Esophagus (tissue), 2 donors: ENCODE data around the gene CNN1. TPM values are rescaled to one million over a fixed set of nuclear protein-coding genes. Genes with fewer than 3 reads are reported as not detected.

Experiments used
- H3K27ac ChIP-seq, 2 donors: one replicate each; pipeline ENCODE4 v1.5.1; 2013; ENCODE audit warnings: low read depth in 2 of 2, mild to moderate bottlenecking in 2 of 2, inconsistent platforms in 1 of 2, low read length in 1 of 2, moderate library complexity in 1 of 2
- H3K27me3 ChIP-seq, 2 donors: one replicate each; pipeline ENCODE4 v1.6.1; 2013; ENCODE audit warnings: low read length in 2 of 2, control low read depth in 1 of 2, mild to moderate bottlenecking in 1 of 2; ENCODE audit not compliant: insufficient read depth in 2 of 2, control insufficient read depth in 1 of 2
- H3K36me3 ChIP-seq, 2 donors: one replicate each; pipeline ENCODE4 v1.6.1; 2013; ENCODE audit warnings: low read length in 1 of 2; ENCODE audit not compliant: control insufficient read depth in 2 of 2, insufficient read depth in 2 of 2
- H3K4me1 ChIP-seq, 2 donors: one replicate each; pipeline ENCODE4 v1.6.1; 2013; ENCODE audit warnings: low read length in 1 of 2; ENCODE audit not compliant: control insufficient read depth in 2 of 2, insufficient read depth in 2 of 2
- H3K4me3 ChIP-seq, 2 donors: one replicate each; pipeline ENCODE4 v1.5.1; 2013; ENCODE audit warnings: low read length in 2 of 2, mild to moderate bottlenecking in 2 of 2, low read depth in 1 of 2, moderate library complexity in 1 of 2
- H3K9me3 ChIP-seq, 2 donors: one replicate each; pipeline ENCODE4 v1.6.1; 2013; ENCODE audit warnings: mild to moderate bottlenecking in 2 of 2, low read depth in 1 of 2, low read length in 1 of 2, moderate library complexity in 1 of 2; ENCODE audit not compliant: control insufficient read depth in 2 of 2, insufficient read depth in 1 of 2
- WGBS, 2 donors: extraction: QIAGEN DNeasy Blood & Tissue Kit; methylation state at CpG; one replicate each; pipeline ENCODE4 v1.1.7; 2013; 5-methylcytosine and 5-hydroxymethylcytosine counted together
- polyA plus RNA-seq, 2 donors: library from polyadenylated mRNA; stranded (reverse); fragments of 200-250 nt; gene quantifications; one replicate each; pipeline ENCODE4 v1.2.3, GENCODE V29; 2013
- donor health status: healthy with polysubstance abuse.
- donor health status: Bipolar disorder and iron deficiency.

The CNN1 gene
- polyA plus RNA-seq, 2 donors, result 85.0 to 234 TPM

DNA sequence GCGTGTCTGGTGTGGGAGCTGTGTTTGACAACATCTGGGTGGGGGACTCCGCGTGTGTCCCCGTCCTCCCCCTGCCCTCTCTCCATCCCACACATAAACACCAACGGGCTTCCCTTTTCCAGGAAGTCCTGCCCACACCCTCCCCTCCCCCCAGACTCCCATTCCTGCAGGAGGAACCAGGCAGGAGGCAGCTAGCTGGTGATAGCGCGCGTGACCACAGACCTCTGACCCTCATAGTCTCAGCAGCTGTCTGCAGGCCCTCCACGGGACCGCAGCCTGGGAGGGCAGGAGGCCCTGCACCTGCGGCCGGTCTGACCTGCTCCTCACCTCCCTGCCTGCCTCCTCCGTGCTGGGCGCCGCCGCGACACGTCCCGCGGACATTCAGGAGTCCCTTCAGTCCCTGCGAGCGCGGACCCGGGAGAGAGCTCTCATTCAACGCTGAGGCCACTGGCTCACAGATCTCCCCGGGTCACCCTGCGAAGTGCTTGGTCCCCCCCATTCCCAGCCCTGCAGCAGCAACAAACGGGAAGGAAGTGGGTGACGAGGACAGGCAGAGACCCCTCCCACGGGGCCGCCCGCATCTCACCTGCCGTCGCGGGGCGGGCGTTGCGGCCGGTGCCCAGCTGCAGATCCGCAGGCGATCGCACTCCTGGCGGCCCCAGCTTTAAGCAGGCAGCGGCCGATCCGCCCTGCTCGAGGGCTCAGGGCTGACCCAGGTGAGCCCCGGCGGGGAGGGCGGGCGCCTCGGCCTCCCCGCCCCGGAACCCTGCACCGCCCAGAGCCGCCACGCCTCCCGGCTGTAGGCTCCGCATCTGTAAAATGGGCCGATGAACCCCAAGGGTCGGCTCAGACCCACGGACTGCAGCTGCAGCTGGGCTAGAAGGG, 39.8 kb downstream of the CNN1 start:
- Histone ChIP-seq H3K27me3 (no peaks in the 10 kb centered on the region), H3K4me3 (peak overlapping the region; percentile 39 to 59), H3K9me3 (no peaks in the 10 kb centered on the region), H3K27ac (peak overlapping the region; percentile 47 to 76), H3K4me1 (peaks cover 0 to 22% of the 10 kb centered on the region in 2 donors), H3K36me3 (peaks cover 0 to 8% of the 10 kb centered on the region in 2 donors)
- WGBS, 2 donors, result 8 to 10% methylated on average over 43 to 62 of the region's 62 CpGs

DNA sequence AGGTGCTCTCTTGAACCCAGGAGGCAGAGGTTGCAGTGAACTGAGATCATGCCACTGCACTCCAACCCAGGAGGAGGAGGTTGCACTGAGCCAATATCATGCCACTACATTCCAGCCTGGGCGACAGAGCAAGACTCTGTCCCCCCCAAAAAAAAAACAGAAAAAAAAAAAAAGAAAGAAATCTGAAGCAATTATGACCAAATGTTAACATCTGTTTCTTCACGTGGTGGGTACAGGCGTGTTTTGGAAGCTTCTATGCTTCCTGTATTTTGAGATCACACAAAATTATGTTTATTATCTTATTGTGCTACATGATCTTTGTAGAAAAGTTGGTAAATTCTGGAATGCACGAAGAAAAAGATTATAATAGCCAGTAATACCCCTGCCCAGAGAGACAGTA, 41.5 kb downstream of the CNN1 start:
- H3K27me3 ChIP-seq, result no peaks in the 10 kb centered on the region
- H3K36me3 ChIP-seq, result peaks cover 0 to 6% of the 10 kb centered on the region in 2 donors

DNA sequence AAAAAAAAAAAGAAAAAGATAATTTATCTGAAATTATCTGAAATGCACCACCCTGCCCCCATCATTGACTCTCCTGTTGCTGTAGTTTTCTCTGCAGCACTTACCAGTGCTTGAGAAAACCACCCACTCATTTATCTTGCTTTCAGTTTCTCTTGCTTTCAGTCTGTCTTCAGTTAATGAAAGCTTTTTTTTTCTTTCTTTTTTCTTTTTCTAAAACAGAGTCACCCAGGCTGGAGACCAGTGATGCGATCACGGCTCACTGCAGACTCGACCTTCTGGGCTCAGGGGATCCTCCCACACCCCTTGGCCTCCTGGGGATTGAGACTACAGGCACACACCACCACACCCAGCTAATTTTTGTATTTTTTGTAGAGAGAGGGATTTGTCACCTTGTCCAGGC, 43.1 kb downstream of the CNN1 start:
- Histone ChIP-seq H3K36me3 (no peaks in the 10 kb centered on the region), H3K9me3 (no peaks in the 10 kb centered on the region), H3K4me1 (peaks cover 0 to 20% of the 10 kb centered on the region in 2 donors), H3K27ac (peak overlapping the region in 1 of 2 donors; percentile 28), H3K4me3 (no peak overlapping the region), H3K27me3 (no peaks in the 10 kb centered on the region)
- 22 to 27% methylated on average over 3 of the region's 3 CpGs for WGBS, 2 donors

More for the DNA sequence above, 41.5 kb downstream of the CNN1 start:
- no peak overlapping the region for H3K4me3 ChIP-seq
- 74 to 75% methylated on average over 4 of the region's 4 CpGs for WGBS, 2 donors
- H3K9me3 ChIP-seq, result no peaks in the 10 kb centered on the region
- H3K4me1 ChIP-seq, result peaks cover 0 to 22% of the 10 kb centered on the region in 2 donors
- no peak overlapping the region for H3K27ac ChIP-seq

DNA sequence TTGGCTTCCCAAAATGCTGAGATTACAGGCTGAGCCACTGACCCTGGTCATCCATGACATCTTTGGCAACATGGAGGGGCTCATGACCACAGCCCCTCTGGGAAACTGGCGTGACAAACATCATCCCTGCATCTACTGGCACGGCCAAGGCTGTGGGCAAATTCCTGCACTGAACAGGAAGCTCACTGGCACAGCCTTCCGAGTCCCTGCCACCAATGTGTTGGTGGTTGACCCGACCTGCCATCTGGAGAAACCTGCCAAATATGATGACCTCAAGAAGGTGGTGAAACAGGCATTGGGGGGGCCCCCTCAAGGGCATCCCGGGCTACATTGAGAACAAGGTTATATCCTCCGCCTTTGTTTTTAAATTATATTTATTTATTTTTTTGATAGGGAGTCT, 47.7 kb downstream of the CNN1 start:
- no peaks in the 10 kb centered on the region for H3K4me1 ChIP-seq
- no peaks in the 10 kb centered on the region for H3K27me3 ChIP-seq
- no peaks in the 10 kb centered on the region for H3K9me3 ChIP-seq
- no peak overlapping the region for H3K4me3 ChIP-seq
- H3K27ac ChIP-seq, result no peak overlapping the region
- no peaks in the 10 kb centered on the region for H3K36me3 ChIP-seq
- 70 to 71% methylated on average over 6 of the region's 6 CpGs for WGBS, 2 donors

DNA sequence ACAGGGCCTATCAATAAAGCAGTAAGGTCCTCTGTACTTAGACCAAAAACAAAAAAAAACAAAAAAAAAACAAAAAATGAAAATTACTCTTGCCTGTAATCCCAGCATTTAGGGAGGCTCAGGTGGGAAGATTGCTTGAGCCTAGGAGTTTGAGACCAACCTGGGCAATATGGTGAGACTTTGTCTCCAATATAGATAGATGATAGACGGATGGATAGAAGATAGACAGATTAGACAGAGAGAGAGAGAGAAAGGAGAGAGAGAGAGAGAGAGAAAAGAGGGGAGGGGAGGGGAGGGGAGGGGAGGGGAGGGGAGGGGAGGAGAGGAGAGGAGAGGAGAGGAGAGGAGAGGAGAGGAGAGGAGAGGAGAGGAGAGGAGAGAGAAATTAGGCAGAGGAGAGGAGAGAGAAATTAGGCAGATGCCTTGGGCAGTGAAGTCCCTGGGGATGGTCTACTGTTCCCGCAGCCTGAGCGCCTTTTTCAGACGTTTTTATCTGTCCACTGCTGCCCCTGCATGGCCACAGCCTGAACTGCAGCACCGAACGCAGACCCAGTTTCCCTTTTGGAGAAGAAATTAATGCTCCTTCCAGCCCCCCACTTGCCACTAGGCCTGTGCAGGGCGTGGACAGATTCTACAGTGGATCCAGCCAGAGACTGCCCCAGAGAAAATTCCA, 48.8 kb downstream of the CNN1 start:
- H3K27ac ChIP-seq, result no peak overlapping the region
- H3K27me3 ChIP-seq, result no peaks in the 10 kb centered on the region
- H3K4me3 ChIP-seq, result no peak overlapping the region
- 3 to 5% methylated on average over 7 of the region's 7 CpGs for WGBS, 2 donors
- H3K36me3 ChIP-seq, result no peaks in the 10 kb centered on the region
- no peaks in the 10 kb centered on the region for H3K9me3 ChIP-seq
- H3K4me1 ChIP-seq, result no peaks in the 10 kb centered on the region

DNA sequence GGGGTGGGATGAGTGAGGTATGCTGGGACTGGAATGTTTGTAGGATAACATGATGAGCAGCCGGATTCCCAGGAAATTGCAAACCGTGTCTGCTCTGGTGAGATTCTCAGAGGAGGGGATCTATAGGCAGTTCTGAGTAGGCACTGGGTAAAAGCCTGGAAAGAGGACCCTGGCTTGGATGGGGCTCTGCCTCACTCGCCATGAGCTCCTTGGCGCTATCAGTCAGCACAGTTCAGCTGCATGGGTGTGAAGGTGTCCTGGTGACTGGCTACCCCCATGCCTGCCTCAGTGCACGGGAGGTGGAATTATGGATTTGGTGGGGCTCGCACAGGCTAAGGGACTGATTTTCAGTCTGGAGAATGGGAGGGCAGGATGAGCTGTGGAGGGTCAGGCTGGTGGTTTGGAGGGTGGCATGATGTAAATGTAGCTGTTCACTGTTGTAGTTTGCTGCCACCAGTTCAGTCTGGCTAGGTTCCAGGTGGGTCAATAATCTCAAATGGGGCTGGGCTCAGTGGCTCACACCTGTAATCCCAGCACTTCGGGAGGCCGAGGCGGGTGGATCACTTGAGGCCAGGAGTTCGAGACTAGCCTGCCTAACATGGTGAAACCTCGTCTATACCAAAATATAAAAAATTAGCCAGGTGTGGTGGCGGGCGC, 49.5 kb downstream of the CNN1 start:
- WGBS, 2 donors, result 61% methylated on average over 13 of the region's 13 CpGs
- no peak overlapping the region for H3K4me3 ChIP-seq
- no peak overlapping the region for H3K27ac ChIP-seq
- no peaks in the 10 kb centered on the region for H3K4me1 ChIP-seq
- no peaks in the 10 kb centered on the region for H3K9me3 ChIP-seq
- H3K36me3 ChIP-seq, result no peaks in the 10 kb centered on the region
- no peaks in the 10 kb centered on the region for H3K27me3 ChIP-seq

DNA sequence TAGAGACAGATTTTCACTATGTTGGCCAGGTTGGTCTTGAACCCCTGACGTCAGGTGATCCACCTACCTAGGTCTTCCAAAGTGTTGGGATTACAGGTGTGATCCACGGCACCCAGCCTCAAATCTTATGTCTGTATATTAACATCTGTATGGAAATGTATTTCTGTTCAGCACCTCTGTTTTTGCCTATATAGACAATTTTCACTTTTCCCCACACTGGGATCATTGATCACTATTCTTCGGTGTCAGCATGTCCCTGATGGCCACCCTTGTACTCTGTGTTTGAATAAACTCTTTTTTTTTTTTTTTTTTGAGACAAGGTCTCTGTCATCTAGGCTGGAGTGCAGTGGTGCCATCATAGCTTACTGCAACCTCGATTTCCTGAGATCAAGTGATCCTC, 55.4 kb downstream of the CNN1 start:
- H3K4me1 ChIP-seq, result peaks cover 0 to 2% of the 10 kb centered on the region in 2 donors
- H3K4me3 ChIP-seq, result no peak overlapping the region
- whole genome bisulfite sequencing, 2 donors, result 80 to 88% methylated on average over 4 of the region's 4 CpGs
- no peak overlapping the region for H3K27ac ChIP-seq
- no peaks in the 10 kb centered on the region for H3K27me3 ChIP-seq
- no peaks in the 10 kb centered on the region for H3K36me3 ChIP-seq
- no peaks in the 10 kb centered on the region for H3K9me3 ChIP-seq

DNA sequence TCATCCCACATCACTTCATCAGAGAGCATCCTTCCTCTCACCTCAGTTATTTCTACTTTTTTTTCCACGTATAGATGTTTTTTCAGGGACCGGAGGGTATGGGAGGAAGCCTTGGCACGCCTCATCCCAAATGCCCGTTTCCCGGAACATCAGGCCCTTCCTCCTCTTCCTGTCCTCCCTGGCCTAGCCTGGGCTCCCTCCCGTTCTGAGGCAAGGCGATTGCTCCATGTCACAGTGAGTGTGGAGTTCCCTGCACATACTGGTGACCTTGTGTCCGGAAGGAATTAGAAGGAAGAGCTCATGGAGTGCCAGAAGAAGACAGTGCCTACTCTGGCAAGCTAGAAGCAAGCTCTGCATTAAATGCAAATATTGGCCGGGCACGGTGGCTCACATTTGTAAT, 57.5 kb downstream of the CNN1 start:
- Histone ChIP-seq H3K36me3 (no peaks in the 10 kb centered on the region), H3K9me3 (no peaks in the 10 kb centered on the region), H3K4me3 (no peak overlapping the region), H3K27me3 (no peaks in the 10 kb centered on the region), H3K27ac (no peak overlapping the region), H3K4me1 (peaks cover 0 to 2% of the 10 kb centered on the region in 2 donors)
- WGBS, 2 donors, result 79 to 87% methylated on average over 10 of the region's 10 CpGs

DNA sequence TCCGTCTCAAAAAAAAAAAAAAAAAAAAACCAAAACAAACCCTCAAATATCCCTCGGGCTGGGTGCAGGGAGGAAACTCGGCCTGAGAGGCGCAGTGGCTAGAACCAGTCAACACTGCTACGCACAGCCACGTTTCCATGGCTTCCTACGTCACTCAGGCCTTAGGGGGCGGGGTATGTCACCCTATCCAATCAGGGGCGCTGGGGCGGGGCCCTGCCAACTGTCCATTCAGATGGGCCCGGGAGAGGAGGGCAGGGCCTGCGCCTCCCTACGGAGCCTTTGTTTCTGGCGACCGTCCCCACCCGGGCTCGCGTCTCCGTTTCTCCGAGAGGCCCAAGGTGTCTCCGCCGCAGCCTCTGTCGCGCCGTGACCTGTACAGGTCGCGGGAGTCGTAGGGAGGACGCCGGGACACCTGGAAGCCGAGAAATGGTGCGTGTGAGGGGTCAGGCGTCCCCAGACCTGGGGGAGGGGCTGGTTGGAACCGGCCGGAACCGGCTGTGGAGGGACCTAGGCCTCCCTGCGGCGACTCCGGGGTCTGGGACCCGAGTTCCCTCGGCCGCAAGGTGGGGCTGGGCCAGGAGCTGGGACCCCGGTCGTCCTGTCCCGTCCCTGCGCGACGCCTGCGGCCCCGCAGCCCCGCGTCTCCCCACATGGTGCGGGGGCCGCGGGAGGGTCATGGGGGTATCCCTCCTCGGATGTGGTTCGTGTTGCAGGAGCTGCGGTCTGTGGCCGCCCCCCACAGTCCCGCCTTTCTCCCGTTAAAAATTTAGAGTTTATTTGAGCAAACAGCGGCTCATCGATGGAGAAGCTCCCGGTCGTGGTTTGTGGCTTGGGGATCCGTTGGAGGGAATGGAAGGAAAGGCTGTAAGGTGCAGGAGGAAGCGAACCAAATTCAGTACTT, 58.8 kb downstream of the CNN1 start, which contains the start of gene ZNF627:
ZNF627 (plus strand) TSS at position 282 of the 901 bp plus-strand sequence; CDS start at position 427, 145 bp downstream.
- Histone ChIP-seq H3K9me3 (no peaks in the 10 kb centered on the region), H3K27ac (peak within 1 kb of the TSS; percentile 72 to 95), H3K27me3 (no peaks in the 10 kb centered on the region), H3K4me1 (peaks cover 0 to 2% of the 10 kb centered on the region in 2 donors), H3K36me3 (peaks cover 0 to 2% of the 10 kb centered on the region in 2 donors), H3K4me3 (peak within 1 kb of the TSS; percentile 75 to 86)
- WGBS, 2 donors, result 0% methylated on average over 60 to 67 of the region's 67 CpGs
